ENCODE measurements around the gene CFAP47.

DNA sequence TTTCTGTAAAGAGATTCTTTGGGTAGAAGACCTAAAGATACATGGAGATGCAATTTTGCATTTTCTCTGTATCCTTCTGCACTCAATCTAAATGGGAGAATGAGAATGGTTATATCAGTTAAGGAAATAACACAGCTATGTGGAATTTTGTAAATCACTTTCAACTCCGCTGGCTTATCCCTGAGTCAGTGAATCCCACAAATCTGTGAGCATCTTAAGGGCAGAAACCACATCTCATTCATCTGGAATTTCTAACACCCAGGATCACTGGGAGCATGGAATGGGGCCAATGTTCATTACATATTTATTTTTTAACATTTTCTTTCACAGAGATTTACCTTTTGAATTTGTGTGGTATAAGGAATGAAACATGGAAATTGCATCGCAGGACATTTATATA is 167.8 kb downstream of the CFAP47 start:
- TF ChIP-seq, protein P1, sequence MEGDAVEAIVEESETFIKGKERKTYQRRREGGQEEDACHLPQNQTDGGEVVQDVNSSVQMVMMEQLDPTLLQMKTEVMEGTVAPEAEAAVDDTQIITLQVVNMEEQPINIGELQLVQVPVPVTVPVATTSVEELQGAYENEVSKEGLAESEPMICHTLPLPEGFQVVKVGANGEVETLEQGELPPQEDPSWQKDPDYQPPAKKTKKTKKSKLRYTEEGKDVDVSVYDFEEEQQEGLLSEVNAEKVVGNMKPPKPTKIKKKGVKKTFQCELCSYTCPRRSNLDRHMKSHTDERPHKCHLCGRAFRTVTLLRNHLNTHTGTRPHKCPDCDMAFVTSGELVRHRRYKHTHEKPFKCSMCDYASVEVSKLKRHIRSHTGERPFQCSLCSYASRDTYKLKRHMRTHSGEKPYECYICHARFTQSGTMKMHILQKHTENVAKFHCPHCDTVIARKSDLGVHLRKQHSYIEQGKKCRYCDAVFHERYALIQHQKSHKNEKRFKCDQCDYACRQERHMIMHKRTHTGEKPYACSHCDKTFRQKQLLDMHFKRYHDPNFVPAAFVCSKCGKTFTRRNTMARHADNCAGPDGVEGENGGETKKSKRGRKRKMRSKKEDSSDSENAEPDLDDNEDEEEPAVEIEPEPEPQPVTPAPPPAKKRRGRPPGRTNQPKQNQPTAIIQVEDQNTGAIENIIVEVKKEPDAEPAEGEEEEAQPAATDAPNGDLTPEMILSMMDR (IDR thresholded peaks at IDR 0.05): no peak
- TF ChIP-seq POLR2A (IDR thresholded peaks at IDR 0.05): no peak
